ENCODE results near the gene ATP5ME. TPM values are rescaled to one million over a fixed set of nuclear protein-coding genes. Genes with fewer than 3 reads are reported as not detected.
A peak's percentile ranks its signal among the peaks of the same experiment; 100 is the strongest.
"Not testable (repeated sequence)": the region's sequence is repeated elsewhere in the genome, so short reads cannot be mapped to it uniquely, and the experiment has no call there.

Gene ATP5ME
- total and polyA plus RNA-seq, 5 donors = 689 to 1,352 (median 765) TPM

GRCh38 chr4:636628-637159, 37.4 kb downstream of the ATP5ME start:
- 74% methylated on average over 13 of the region's 13 CpGs for WGBS
- Histone ChIP-seq H3K4me1 (ENCODE audit: control insufficient read depth, insufficient read depth, low read length) (no peaks in the 10 kb centered on the region), H3K27me3 (ENCODE audit: control insufficient read depth, insufficient read depth) (no peaks in the 10 kb centered on the region), H3K9me3 (ENCODE audit: control insufficient read depth, low read length) (no peaks in the 10 kb centered on the region), H3K4me3 (ENCODE audit: low read length) (no peak overlapping the region), H3K27ac (ENCODE audit: low read length) (no peak overlapping the region)
- intact Hi-C loops (cut with DNase I) = no loop called here
- no peak for ATAC-seq
- DNase-seq = peak in 2 of 3 donors; percentile 2 to 31

DNA sequence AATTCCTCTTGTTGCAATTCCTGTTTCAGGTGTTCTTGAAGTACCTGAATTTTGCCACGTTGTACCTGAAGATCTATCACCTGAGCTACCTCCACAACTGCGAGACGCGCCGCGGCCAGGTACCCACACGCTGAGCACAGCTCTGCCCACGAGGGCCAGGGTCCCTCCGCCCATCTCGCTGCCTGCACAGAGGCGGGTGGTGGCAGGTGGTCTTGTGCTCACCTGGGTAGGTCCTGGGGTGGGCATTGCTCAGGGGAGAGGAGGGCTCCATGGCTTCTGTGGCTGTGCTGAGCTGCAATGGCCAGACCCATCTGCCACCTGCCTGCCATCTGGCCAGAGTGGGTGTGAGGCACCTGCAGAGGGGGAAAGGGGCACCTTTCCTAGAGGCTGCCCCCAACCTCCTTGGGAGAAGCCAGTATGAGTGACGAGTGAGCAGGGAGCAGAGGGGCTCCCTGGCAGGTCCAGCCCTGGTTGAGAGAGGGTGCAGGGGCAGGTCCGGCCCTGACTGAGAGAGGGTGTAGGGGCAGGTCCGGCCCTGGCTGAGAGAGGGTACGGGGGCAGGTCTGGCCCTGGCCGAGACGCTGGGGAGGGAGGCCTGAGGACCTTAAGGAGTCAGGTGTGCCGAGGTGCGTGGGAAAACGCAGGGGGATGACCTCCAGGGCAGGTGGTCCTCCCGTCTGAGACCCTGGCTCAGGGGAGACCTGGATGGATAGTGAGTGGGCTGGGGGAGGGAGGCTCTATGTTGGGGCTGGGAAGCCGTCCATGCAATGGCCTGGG, 38.0 kb downstream of the ATP5ME start:
- Histone ChIP-seq H3K27ac (ENCODE audit: low read length) (no peak overlapping the region), H3K4me1 (ENCODE audit: control insufficient read depth, insufficient read depth, low read length) (no peaks in the 10 kb centered on the region), H3K27me3 (ENCODE audit: control insufficient read depth, insufficient read depth) (no peaks in the 10 kb centered on the region), H3K9me3 (ENCODE audit: control insufficient read depth, low read length) (no peaks in the 10 kb centered on the region), H3K4me3 (ENCODE audit: low read length) (no peak overlapping the region)
- ATAC-seq = no peak
- intact Hi-C loops (cut with DNase I) = no loop called here
- WGBS = 86% methylated on average over 22 of the region's 22 CpGs
- DNase-seq = peak in 2 of 3 donors; percentile 11 to 47

DNA sequence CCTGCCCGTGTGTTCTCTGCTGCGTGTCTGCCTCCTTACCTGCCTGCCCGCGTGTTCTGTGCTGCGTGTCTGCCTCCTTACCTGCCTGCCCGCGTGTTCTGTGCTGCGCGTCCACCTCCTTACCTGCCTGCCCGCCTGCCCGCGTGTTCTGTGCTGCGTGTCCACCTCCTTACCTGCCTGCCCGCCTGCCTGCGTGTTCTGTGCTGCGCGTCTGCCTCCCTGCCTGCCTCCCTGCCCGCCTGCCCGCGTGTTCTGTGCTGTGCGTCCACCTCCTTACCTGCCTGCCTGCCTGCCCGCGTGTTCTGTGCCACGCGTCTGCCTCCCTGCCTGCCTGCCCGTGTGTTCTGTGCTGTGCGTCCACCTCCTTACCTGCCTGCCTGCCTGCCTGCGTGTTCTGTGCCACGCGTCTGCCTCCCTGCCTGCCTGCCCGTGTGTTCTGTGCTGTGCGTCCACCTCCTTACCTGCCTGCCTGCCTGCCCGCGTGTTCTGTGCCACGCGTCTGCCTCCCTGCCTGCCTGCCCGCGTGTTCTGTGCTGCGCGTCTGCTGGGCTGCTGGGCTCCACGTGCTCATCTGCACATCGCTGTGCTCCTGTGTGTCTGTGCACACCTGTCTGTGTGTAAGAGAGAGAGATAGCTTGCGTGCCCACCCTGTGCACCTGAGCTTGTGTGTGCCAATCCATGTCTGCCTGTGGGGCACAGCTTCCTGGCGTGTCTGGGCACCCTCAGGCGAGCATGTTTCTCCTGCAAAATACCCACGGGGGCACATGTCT, 38.8 kb downstream of the ATP5ME start:
- H3K9me3 ChIP-seq (ENCODE audit: control insufficient read depth, low read length); ATAC-seq; H3K27ac ChIP-seq (ENCODE audit: low read length); intact Hi-C loops (cut with DNase I); H3K4me3 ChIP-seq (ENCODE audit: low read length); H3K4me1 ChIP-seq (ENCODE audit: control insufficient read depth, insufficient read depth, low read length); H3K27me3 ChIP-seq (ENCODE audit: control insufficient read depth, insufficient read depth): not testable (repeated sequence)
- WGBS = 92% methylated on average over 46 of the region's 46 CpGs
- peak in 2 of 3 donors; percentile 13 to 26 for DNase-seq

GRCh38 chr4:634599-634985, 39.5 kb downstream of the ATP5ME start:
- H3K4me3 ChIP-seq (ENCODE audit: low read length) = no peak overlapping the region
- H3K27me3 ChIP-seq (ENCODE audit: control insufficient read depth, insufficient read depth) = no peaks in the 10 kb centered on the region
- no peaks in the 10 kb centered on the region for H3K4me1 ChIP-seq (ENCODE audit: control insufficient read depth, insufficient read depth, low read length)
- DNase-seq (peak in 2 of 3 donors; percentile 19 to 41), ATAC-seq (no peak)
- H3K9me3 ChIP-seq (ENCODE audit: control insufficient read depth, low read length) = no peaks in the 10 kb centered on the region
- H3K27ac ChIP-seq (ENCODE audit: low read length) = no peak overlapping the region
- WGBS = 82% methylated on average over 23 of the region's 23 CpGs
- intact Hi-C loops (cut with DNase I) = no loop called here

DNA sequence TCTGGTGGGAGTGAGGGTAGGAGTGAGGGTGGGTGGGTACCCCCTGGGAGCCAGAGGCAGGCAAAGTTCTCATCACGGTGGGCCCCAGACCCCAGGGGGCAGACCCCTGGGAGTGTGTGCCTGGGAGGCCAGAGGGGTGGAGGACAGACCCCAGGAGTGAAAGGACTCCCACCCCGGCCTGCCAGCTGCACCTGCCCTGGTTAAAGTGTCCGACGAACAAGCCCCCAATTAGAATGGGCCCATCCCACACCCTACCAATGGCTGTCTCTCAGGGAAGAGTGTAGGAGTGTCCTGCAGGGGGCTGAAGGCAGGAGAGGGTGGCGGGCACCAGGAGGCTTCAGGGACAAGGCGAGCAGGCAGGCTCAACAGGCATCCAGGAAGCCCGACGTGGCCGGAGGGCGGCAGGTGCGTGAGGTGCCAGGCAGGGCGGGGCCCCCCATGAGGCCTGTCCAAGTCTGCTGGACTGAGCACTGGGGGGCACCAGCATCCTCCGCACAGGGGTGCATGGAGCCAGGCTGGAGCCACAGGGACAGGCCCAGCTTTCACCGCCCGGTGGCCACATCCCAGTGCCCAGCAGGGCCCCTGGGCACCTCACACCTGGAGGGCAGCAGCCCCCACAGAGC, 40.0 kb downstream of the ATP5ME start:
- no peak for ATAC-seq
- Histone ChIP-seq H3K27ac (ENCODE audit: low read length) (no peak overlapping the region), H3K9me3 (ENCODE audit: control insufficient read depth, low read length) (no peaks in the 10 kb centered on the region), H3K27me3 (ENCODE audit: control insufficient read depth, insufficient read depth) (no peaks in the 10 kb centered on the region), H3K4me1 (ENCODE audit: control insufficient read depth, insufficient read depth, low read length) (no peaks in the 10 kb centered on the region), H3K4me3 (ENCODE audit: low read length) (no peak overlapping the region)
- intact Hi-C loops (cut with DNase I) = no loop called here
- DNase-seq = peak in 2 of 3 donors; percentile 29 to 34
- 79% methylated on average over 15 of the region's 15 CpGs for WGBS

- H3K9me3 ChIP-seq (ENCODE audit: control insufficient read depth, low read length) = no peaks in the 10 kb centered on the region
- no peaks in the 10 kb centered on the region for H3K4me1 ChIP-seq (ENCODE audit: control insufficient read depth, insufficient read depth, low read length)
- ATAC-seq (no peak), DNase-seq (peak in 1 of 3 donors; percentile 17)
- no peaks in the 10 kb centered on the region for H3K27me3 ChIP-seq (ENCODE audit: control insufficient read depth, insufficient read depth)
- no peak overlapping the region for H3K4me3 ChIP-seq (ENCODE audit: low read length)
- intact Hi-C loops (cut with DNase I) = no loop called here
- 65% methylated on average over 9 of the region's 9 CpGs for WGBS
- no peak overlapping the region for H3K27ac ChIP-seq (ENCODE audit: low read length)
Measured at GRCh38 chr4:633406-633805, 40.7 kb downstream of the ATP5ME start.

- DNase-seq = peak in 1 of 3 donors; percentile 16
- Histone ChIP-seq H3K4me1 (ENCODE audit: control insufficient read depth, insufficient read depth, low read length) (no peaks in the 10 kb centered on the region), H3K4me3 (ENCODE audit: low read length) (no peak overlapping the region), H3K27ac (ENCODE audit: low read length) (no peak overlapping the region), H3K9me3 (ENCODE audit: control insufficient read depth, low read length) (no peaks in the 10 kb centered on the region), H3K27me3 (ENCODE audit: control insufficient read depth, insufficient read depth) (no peaks in the 10 kb centered on the region)
- no peak for ATAC-seq
- intact Hi-C loops (cut with DNase I) = no loop called here
- WGBS = 89% methylated on average over 6 of the region's 6 CpGs
Measured at GRCh38 chr4:632926-633325, 41.1 kb downstream of the ATP5ME start.

DNA sequence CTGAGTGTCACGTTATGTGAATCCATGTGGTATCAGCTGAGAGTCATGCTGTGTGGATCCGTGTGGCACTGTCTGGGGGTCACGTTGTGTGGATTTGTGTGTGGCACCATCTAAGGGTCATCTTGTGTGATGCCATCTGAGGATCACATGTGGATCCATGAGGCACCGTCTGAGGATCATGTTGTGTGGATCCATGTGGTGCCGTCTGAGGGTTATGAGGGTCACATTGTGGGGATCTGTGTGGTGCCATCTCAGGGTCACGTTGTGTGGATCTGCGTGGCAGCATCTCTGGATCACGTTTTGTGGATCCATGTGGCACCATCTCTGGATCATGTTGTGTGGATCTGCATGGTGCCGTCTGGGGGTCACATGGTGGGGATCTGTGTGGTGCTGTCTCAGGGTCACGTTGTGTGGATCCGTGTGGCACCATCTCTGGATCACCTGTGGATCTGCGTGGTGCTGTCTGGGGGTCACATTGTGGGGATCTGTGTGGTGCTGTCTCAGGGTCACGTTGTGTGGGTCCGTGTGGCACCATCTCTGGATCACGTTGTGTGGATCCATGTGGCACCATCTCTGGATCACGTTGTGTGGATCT, 41.8 kb downstream of the ATP5ME start:
- no peak for ATAC-seq
- WGBS = 90% methylated on average over 16 of the region's 16 CpGs
- Histone ChIP-seq H3K9me3 (ENCODE audit: control insufficient read depth, low read length) (no peaks in the 10 kb centered on the region), H3K4me3 (ENCODE audit: low read length) (no peak overlapping the region), H3K4me1 (ENCODE audit: control insufficient read depth, insufficient read depth, low read length) (no peaks in the 10 kb centered on the region), H3K27me3 (ENCODE audit: control insufficient read depth, insufficient read depth) (no peaks in the 10 kb centered on the region), H3K27ac (ENCODE audit: low read length) (no peak overlapping the region)
- intact Hi-C loops (cut with DNase I) = no loop called here
- peak in 1 of 3 donors; percentile 11 for DNase-seq

DNA sequence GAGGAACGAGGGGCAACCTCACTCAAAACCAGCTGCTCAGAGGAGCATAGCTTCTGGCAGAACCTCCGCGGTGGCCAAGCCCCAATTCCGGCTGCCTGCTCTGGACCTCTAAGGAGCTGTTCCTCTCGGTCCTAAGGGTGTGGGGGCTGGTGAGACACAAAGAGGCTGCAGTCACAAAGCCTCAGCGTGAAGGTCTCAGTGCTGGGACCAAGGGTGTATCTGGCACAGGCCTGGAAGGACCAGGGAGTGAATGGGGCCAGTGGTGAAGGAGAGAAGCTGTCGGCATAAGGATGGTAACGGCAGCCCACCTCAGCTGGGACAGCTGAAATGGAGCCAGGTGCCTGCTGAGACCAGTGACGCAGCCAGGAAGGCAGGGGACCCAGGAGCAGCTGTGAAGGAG, 43.4 kb downstream of the ATP5ME start:
- Histone ChIP-seq H3K27ac (ENCODE audit: low read length) (no peak overlapping the region), H3K9me3 (ENCODE audit: control insufficient read depth, low read length) (no peaks in the 10 kb centered on the region), H3K4me1 (ENCODE audit: control insufficient read depth, insufficient read depth, low read length) (no peaks in the 10 kb centered on the region), H3K4me3 (ENCODE audit: low read length) (no peak overlapping the region), H3K27me3 (ENCODE audit: control insufficient read depth, insufficient read depth) (no peaks in the 10 kb centered on the region)
- DNase-seq (peak in 1 of 3 donors; percentile 16), ATAC-seq (no peak)
- WGBS = 74% methylated on average over 9 of the region's 9 CpGs
- intact Hi-C loops (cut with DNase I) = no loop called here

DNA sequence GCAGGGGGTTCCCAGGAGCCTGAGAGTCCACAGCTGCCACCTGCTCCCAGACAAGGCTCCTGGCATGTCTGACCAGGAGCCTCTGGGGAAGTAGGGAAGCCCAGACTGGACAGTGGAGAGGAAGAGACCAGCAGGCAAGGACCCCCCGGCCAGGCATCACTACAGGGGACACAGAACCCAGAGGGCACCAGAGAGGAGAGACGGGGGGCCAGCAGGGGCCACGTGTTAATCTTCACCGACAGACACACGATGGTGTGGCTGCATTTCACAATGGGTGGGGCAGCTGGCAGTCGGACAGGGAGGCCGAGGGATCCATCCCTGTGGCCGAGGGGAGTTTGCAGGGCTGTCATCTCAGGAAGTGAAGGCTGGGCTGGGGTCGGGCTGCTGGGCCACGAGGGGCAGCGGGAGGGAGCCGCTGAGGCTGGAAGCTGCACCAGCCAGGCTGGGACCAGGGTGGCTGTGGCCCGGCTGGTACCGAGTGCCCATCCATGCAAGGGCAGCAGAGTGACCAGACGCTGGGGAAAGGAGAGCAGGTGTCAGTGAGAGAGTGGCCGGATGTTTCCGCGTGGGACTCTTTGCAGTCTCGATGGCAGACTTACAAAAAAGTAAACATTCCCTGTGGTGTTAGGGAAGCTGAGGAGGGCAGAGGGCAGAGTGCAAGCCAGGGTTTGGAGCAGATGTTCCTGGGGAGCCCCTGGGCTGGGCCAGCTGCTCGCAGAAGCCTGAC, 44.0 kb downstream of the ATP5ME start:
- H3K27me3 ChIP-seq (ENCODE audit: control insufficient read depth, insufficient read depth) = no peaks in the 10 kb centered on the region
- H3K4me3 ChIP-seq (ENCODE audit: low read length) = no peak overlapping the region
- no peaks in the 10 kb centered on the region for H3K9me3 ChIP-seq (ENCODE audit: control insufficient read depth, low read length)
- ATAC-seq = no peak
- intact Hi-C loops (cut with DNase I) = no loop called here
- WGBS = 66% methylated on average over 20 of the region's 20 CpGs
- H3K4me1 ChIP-seq (ENCODE audit: control insufficient read depth, insufficient read depth, low read length) = no peaks in the 10 kb centered on the region
- DNase-seq = peak in 2 of 3 donors; percentile 16 to 37
- H3K27ac ChIP-seq (ENCODE audit: low read length) = no peak overlapping the region
